ENCODE data around the gene HMOX2.

DNA sequence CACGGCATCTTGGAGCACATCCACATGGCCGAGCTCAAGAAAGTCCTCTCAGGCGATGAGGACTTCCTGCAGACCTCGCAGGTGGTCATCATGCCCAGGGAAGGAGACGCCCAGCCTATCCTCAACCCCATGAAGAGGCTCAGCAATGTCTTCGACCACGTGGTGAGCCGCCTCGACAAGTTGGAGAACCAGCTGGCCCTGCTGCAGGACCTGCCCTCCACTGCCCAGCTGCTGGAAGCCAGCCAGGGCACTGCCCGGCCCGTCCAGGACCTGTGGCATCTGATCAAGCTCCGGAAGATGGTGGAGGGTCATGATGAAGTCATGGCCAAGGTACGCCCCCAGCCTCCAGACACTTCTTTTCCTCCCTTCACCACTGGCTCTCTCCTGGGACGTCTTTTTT, 80.4 kb downstream of the HMOX2 start:
- TF ChIP-seq SUZ12 (IDR thresholded peaks at IDR 0.05; ENCODE audit: extremely low read depth, insufficient read depth, insufficient read length): no peak
- TF ChIP-seq YY1 (IDR thresholded peaks at IDR 0.05; ENCODE audit: insufficient read depth, insufficient read length): no peak
- TF ChIP-seq ZNF274 (IDR thresholded peaks at IDR 0.05; ENCODE audit: low read depth, low read length): no peak

All from NT2/D1 (cell line).